K562 (cell line): ENCODE results near the gene LARP4B. TPM values are rescaled to one million over a fixed set of nuclear protein-coding genes. Genes with fewer than 3 reads are reported as not detected.

Experiments used
- CGGBP1 ChIP-seq: fragments of 250-450 bp; sonication (Bioruptor Pico); IDR thresholded peaks from 2 replicates; pipeline ENCODE4 v1.9.0; 2021; ENCODE audit warnings: mild to moderate bottlenecking
- HDAC8 ChIP-seq: fragments of 450-650 bp; IDR thresholded peaks from 2 replicates; pipeline ENCODE4 v1.6.1; 2016; ENCODE audit warnings: mild to moderate bottlenecking, missing genetic modification characterization, moderate library complexity, missing compliant biosample characterization
- MBD2 ChIP-seq: sonication (generic); IDR thresholded peaks from 2 replicates; pipeline ENCODE4 v1.6.1; 2016; ENCODE audit warnings: low read depth, borderline replicate concordance
- NONO ChIP-seq, 2 experiments: fragments of 200-400 bp in 1 of 2; fragments of 450-650 bp in 1 of 2; formaldehyde crosslinking in 1 of 2; IDR thresholded peaks; 2 replicates each; pipeline ENCODE4 v1.6.1; 2017; ENCODE audit warnings: low read depth in 2 of 2, mild to moderate bottlenecking in 2 of 2, moderate library complexity in 2 of 2, low read length in 1 of 2
- PCBP2 ChIP-seq: fragments of 200-400 bp; formaldehyde crosslinking; IDR thresholded peaks from 2 replicates; pipeline ENCODE4 v1.6.1; 2018; ENCODE audit warnings: low read length, low read depth, mild to moderate bottlenecking, moderate library complexity; ENCODE audit not compliant: poor library complexity, severe bottlenecking
- PURB ChIP-seq: sonication (generic); formaldehyde crosslinking; IDR thresholded peaks from 2 replicates; pipeline ENCODE4 v1.9.0; 2021; ENCODE audit warnings: low read depth, mild to moderate bottlenecking, missing genetic modification reagents
- SMAD1 ChIP-seq: fragments of 150-350 bp; IDR thresholded peaks from 2 replicates; pipeline ENCODE4 v1.6.1; 2014; ENCODE audit warnings: low read length, low read depth; ENCODE audit not compliant: partially characterized antibody
- ZC3H4 ChIP-seq: sonication (generic); formaldehyde crosslinking; IDR thresholded peaks from 2 replicates; pipeline ENCODE4 v1.9.0; 2021; ENCODE audit warnings: missing genetic modification reagents, borderline replicate concordance
- polyA plus RNA-seq, 8 experiments: library from polyadenylated mRNA; depleted of rRNA in 4 of 8; stranded (reverse) in 5 of 8; unstranded in 3 of 8; fragments of >200 nt; fragmentation: Nextera tagmentation in 2 of 8; fragmentation: Illumina TruSeq in 1 of 8; extraction: Ambion mirVana in 2 of 8; extraction: Trizol in 1 of 8; gene quantifications; 2 replicates each; pipeline versions ENCODE4 v1.2.1 to v1.2.3, GENCODE V29; 2011 to 2014; ENCODE audit warnings: inconsistent platforms in 1 of 8, missing spikeins in 1 of 8
- total RNA-seq, 7 experiments: library from RNA; depleted of rRNA in 6 of 7; stranded (reverse); fragments of >200 nt in 6 of 7; fragmentation: Illumina TruSeq in 2 of 7; extraction: Trizol in 2 of 7; gene quantifications; 2 replicates each; pipeline versions ENCODE4 v1.2.1 to v1.2.3, GENCODE V29; 2011 to 2021; ENCODE audit warnings: low replicate concordance in 1 of 7
- TF ChIP-seq, protein P1 (sequence below): sonication (generic); formaldehyde crosslinking; IDR thresholded peaks from 2 replicates; pipeline ENCODE4 v1.8.0; 2022; ENCODE audit warnings: mild to moderate bottlenecking, missing genetic modification reagents
- TF ChIP-seq, protein P2 (sequence below), 2 experiments: fragments of 150-350 bp in 1 of 2; IDR thresholded peaks; 2 replicates each; pipeline ENCODE4 v1.6.1; 2012 to 2016; ENCODE audit warnings: low read depth in 2 of 2, low read length in 2 of 2, mild to moderate bottlenecking in 1 of 2, moderate library complexity in 1 of 2
- TF ChIP-seq, protein P3 (sequence below): IDR thresholded peaks from 2 replicates; pipeline ENCODE4 v1.6.1; 2012; ENCODE audit warnings: low read depth, low read length, improper control_type of control experiment, borderline replicate concordance

Gene LARP4B
- total and polyA plus RNA-seq, 9 of the 15 experiments (the other 6 are each of a cell fraction or from before 2014, with no cell fraction given) = 11.8 to 130 (median 42.6) TPM

GRCh38 chr10:969473-970150 lies 38.1 kb upstream of the LARP4B start (continued):
- TF ChIP-seq, protein P1, sequence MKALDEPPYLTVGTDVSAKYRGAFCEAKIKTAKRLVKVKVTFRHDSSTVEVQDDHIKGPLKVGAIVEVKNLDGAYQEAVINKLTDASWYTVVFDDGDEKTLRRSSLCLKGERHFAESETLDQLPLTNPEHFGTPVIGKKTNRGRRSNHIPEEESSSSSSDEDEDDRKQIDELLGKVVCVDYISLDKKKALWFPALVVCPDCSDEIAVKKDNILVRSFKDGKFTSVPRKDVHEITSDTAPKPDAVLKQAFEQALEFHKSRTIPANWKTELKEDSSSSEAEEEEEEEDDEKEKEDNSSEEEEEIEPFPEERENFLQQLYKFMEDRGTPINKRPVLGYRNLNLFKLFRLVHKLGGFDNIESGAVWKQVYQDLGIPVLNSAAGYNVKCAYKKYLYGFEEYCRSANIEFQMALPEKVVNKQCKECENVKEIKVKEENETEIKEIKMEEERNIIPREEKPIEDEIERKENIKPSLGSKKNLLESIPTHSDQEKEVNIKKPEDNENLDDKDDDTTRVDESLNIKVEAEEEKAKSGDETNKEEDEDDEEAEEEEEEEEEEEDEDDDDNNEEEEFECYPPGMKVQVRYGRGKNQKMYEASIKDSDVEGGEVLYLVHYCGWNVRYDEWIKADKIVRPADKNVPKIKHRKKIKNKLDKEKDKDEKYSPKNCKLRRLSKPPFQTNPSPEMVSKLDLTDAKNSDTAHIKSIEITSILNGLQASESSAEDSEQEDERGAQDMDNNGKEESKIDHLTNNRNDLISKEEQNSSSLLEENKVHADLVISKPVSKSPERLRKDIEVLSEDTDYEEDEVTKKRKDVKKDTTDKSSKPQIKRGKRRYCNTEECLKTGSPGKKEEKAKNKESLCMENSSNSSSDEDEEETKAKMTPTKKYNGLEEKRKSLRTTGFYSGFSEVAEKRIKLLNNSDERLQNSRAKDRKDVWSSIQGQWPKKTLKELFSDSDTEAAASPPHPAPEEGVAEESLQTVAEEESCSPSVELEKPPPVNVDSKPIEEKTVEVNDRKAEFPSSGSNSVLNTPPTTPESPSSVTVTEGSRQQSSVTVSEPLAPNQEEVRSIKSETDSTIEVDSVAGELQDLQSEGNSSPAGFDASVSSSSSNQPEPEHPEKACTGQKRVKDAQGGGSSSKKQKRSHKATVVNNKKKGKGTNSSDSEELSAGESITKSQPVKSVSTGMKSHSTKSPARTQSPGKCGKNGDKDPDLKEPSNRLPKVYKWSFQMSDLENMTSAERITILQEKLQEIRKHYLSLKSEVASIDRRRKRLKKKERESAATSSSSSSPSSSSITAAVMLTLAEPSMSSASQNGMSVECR (CRISPR knock-in tag) = no peak
- TF ChIP-seq, protein P2, sequence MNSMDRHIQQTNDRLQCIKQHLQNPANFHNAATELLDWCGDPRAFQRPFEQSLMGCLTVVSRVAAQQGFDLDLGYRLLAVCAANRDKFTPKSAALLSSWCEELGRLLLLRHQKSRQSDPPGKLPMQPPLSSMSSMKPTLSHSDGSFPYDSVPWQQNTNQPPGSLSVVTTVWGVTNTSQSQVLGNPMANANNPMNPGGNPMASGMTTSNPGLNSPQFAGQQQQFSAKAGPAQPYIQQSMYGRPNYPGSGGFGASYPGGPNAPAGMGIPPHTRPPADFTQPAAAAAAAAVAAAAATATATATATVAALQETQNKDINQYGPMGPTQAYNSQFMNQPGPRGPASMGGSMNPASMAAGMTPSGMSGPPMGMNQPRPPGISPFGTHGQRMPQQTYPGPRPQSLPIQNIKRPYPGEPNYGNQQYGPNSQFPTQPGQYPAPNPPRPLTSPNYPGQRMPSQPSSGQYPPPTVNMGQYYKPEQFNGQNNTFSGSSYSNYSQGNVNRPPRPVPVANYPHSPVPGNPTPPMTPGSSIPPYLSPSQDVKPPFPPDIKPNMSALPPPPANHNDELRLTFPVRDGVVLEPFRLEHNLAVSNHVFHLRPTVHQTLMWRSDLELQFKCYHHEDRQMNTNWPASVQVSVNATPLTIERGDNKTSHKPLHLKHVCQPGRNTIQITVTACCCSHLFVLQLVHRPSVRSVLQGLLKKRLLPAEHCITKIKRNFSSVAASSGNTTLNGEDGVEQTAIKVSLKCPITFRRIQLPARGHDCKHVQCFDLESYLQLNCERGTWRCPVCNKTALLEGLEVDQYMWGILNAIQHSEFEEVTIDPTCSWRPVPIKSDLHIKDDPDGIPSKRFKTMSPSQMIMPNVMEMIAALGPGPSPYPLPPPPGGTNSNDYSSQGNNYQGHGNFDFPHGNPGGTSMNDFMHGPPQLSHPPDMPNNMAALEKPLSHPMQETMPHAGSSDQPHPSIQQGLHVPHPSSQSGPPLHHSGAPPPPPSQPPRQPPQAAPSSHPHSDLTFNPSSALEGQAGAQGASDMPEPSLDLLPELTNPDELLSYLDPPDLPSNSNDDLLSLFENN (IDR thresholded peaks at IDR 0.05; ENCODE audit: low read depth in 2 of 2, low read length in 2 of 2) = no peak
- TF ChIP-seq PCBP2 (no peak), SMAD1 (no peak), PURB (CRISPR knock-in tag) (no peak), HDAC8 (tag) (no peak), CGGBP1 (CRISPR knock-in tag) (no peak), NONO (IDR thresholded peaks at IDR 0.05; ENCODE audit: low read depth in 2 of 2, low read length in 1 of 2) (no peak), ZC3H4 (CRISPR knock-in tag) (no peak), MBD2 (no peak)
- TF ChIP-seq, protein P3, sequence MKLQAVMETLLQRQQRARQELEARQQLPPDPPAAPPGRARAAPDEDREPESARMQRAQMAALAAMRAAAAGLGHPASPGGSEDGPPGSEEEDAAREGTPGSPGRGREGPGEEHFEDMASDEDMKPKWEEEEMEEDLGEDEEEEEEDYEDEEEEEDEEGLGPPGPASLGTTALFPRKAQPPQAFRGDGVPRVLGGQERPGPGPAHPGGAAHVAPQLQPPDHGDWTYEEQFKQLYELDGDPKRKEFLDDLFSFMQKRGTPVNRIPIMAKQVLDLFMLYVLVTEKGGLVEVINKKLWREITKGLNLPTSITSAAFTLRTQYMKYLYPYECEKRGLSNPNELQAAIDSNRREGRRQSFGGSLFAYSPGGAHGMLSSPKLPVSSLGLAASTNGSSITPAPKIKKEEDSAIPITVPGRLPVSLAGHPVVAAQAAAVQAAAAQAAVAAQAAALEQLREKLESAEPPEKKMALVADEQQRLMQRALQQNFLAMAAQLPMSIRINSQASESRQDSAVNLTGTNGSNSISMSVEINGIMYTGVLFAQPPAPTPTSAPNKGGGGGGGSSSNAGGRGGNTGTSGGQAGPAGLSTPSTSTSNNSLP = no peak
